B cell (primary cell): Measurements from ENCODE around the gene HAGH.

Experiments used
- EZH2 ChIP-seq: IDR thresholded peaks from 2 replicates; pipeline ENCODE4 v1.6.1; 2012; ENCODE audit warnings: borderline replicate concordance, low read depth, mild to moderate bottlenecking, moderate library complexity, low read length; ENCODE audit not compliant: insufficient read depth, poor library complexity, severe bottlenecking
- TF ChIP-seq, protein P1 (sequence below): fragments of 200-600 bp; IDR thresholded peaks from one replicate; pipeline ENCODE4 v1.8.0; 2022; ENCODE audit warnings: antibody characterized with exemption, mild to moderate bottlenecking

DNA sequence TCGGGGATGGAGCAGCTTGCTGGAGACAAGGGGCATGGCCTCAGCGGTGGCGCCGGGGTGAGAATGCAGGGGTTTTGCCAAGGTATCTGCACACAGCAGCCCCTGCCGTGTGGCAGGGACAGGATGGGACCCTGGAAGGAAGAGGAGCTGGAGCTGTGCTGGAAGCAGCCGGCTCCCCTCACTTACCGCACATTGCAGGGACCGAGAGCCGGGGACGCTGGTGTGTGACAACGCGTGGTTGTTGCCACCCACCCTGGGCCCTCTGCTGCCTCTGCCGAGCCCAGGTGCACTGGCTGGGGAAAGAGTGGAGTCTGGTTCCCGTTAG lies 40.8 kb downstream of the HAGH start:
- TF ChIP-seq, protein P1, sequence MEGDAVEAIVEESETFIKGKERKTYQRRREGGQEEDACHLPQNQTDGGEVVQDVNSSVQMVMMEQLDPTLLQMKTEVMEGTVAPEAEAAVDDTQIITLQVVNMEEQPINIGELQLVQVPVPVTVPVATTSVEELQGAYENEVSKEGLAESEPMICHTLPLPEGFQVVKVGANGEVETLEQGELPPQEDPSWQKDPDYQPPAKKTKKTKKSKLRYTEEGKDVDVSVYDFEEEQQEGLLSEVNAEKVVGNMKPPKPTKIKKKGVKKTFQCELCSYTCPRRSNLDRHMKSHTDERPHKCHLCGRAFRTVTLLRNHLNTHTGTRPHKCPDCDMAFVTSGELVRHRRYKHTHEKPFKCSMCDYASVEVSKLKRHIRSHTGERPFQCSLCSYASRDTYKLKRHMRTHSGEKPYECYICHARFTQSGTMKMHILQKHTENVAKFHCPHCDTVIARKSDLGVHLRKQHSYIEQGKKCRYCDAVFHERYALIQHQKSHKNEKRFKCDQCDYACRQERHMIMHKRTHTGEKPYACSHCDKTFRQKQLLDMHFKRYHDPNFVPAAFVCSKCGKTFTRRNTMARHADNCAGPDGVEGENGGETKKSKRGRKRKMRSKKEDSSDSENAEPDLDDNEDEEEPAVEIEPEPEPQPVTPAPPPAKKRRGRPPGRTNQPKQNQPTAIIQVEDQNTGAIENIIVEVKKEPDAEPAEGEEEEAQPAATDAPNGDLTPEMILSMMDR = no peak
- TF ChIP-seq EZH2 = no peak
